Upper lobe of right lung (tissue), 1 donor: ENCODE data around the gene CACNG8. TPM values are rescaled to one million over a fixed set of nuclear protein-coding genes. Genes with fewer than 3 reads are reported as not detected.
A peak's percentile ranks its signal among the peaks of the same experiment; 100 is the strongest.

Experiments used
- ATAC-seq: fragments of 200-7000 bp; cut with Tn5 transposase; one replicate; pipeline ENCODE4 v1.9.1; 2020; ENCODE audit warnings: mild to moderate bottlenecking, moderate library complexity
- DNase-seq: peaks from one replicate; pipeline ENCODE4 v3.0.0-alpha.2; 2020
- H3K27ac ChIP-seq: fragments of 200-600 bp; one replicate; pipeline ENCODE4 v1.8.0; 2022
- H3K27me3 ChIP-seq: fragments of 200-600 bp; one replicate; pipeline ENCODE4 v1.8.0; 2022; ENCODE audit warnings: mild to moderate bottlenecking
- H3K36me3 ChIP-seq: fragments of 200-600 bp; one replicate; pipeline ENCODE4 v1.8.0; 2022
- H3K4me1 ChIP-seq: fragments of 200-600 bp; one replicate; pipeline ENCODE4 v1.8.0; 2022
- H3K4me3 ChIP-seq: fragments of 200-600 bp; one replicate; pipeline ENCODE4 v1.8.0; 2022; ENCODE audit warnings: mild to moderate bottlenecking
- H3K9me3 ChIP-seq: fragments of 200-600 bp; one replicate; pipeline ENCODE4 v1.8.0; 2022
- intact Hi-C: fragments of 100-400 bp; cut with DNase I; formaldehyde crosslinking; loops from one replicate; pipeline ENCODE4 v1.11.0; 2022
- total RNA-seq: library from RNA; stranded (reverse); fragmentation: NEBNext Ultra II Directional; extraction: Animal tissue kit (Norgen Biotek cat#: 25700); gene quantifications from one replicate; pipeline ENCODE4 v1.2.1, GENCODE V29; 2021
- TF ChIP-seq, protein P1 (sequence below): fragments of 200-600 bp; IDR thresholded peaks from one replicate; pipeline ENCODE4 v1.8.0; 2022; ENCODE audit warnings: antibody characterized with exemption
- donor health status: DM: no; HTN: yes; CAD: no; lungs with severe emphysema.

Gene CACNG8
- total RNA-seq, 1 donor from 2014 or later, result 0.12 TPM

DNA sequence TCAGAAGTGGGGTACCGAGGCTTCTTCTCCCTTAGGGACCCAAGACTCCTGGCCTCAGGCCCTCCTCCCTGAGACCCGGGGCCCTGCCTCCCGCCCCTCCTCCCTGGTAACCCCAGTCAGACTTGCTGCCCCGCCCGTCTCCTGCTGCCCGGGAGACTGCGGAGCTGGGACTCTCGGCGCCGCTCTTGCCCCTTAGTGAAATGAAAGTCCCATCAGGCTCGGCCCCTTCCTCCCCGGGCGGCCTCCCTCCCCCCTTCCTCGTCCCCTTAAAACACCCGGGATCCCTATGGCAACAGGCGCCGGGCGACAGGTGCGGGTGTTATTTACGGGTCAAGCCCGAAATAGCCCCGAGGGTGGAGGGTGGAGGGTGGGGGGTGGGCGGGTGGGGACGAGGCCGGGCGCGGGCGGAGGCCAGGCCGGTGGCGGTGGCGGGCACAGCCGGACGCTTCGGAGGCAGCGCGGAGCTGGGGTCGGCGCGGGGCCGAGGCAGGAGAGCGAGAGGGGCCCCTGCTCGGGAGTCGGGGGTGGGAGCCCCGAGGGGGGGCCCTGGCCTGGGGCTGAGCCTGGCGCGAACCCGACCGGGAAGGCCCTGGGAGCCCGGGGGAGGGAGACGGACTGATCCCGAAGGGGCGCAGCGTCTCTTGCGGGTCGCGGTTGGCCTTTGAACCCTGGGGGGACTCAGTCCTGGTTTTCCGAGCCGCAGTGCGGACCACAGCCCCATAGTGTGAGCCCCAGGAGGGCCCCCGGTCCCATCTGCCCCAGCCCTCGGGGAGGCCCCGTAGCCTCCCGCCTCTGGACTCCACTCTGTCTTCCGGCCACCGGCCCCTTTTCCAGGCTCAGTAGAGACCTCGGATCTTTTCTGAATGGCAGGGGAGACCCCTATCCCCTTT is 28.7 kb downstream of the CACNG8 start, which contains the start of gene CACNG6:
CACNG6 (plus strand) TSS at position 414 of the 890 bp plus-strand sequence. CDS start 1,241 bp downstream, outside the sequence.
- ATAC-seq (peak; percentile 20), DNase-seq (no peak)
- Histone ChIP-seq H3K36me3 (no peaks in the 10 kb centered on the region), H3K4me1 (peaks cover 4% of the 10 kb centered on the region), H3K27ac (no peak within 1 kb of the TSS), H3K4me3 (peak within 1 kb of the TSS; percentile 23), H3K27me3 (peaks cover 24% of the 10 kb centered on the region), H3K9me3 (no peaks in the 10 kb centered on the region)
- intact Hi-C loops, result no loop called here
- TF ChIP-seq, protein P1, sequence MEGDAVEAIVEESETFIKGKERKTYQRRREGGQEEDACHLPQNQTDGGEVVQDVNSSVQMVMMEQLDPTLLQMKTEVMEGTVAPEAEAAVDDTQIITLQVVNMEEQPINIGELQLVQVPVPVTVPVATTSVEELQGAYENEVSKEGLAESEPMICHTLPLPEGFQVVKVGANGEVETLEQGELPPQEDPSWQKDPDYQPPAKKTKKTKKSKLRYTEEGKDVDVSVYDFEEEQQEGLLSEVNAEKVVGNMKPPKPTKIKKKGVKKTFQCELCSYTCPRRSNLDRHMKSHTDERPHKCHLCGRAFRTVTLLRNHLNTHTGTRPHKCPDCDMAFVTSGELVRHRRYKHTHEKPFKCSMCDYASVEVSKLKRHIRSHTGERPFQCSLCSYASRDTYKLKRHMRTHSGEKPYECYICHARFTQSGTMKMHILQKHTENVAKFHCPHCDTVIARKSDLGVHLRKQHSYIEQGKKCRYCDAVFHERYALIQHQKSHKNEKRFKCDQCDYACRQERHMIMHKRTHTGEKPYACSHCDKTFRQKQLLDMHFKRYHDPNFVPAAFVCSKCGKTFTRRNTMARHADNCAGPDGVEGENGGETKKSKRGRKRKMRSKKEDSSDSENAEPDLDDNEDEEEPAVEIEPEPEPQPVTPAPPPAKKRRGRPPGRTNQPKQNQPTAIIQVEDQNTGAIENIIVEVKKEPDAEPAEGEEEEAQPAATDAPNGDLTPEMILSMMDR, result no peak

DNA sequence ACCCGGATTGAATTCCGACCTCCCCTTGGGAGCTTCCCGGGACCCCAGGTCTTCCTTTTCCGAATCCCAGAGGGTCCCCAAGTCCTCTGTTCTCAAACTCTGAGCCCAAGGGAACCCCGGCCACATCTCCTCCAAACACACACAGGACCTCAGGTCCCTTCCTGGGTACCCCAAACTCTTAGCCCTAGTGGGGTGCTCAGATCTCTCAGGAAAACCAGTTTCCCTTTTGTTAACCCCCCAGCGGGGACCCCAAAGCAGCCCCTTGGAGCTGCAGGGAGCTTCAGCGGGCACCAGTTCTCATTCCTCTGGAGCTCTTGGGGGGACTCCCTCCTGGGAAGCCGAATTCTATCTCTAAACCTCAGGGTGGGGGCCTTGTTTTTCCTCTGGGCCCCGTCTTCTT is 29.5 kb downstream of the CACNG8 start:
- no peaks in the 10 kb centered on the region for H3K36me3 ChIP-seq
- TF ChIP-seq, protein P1, result no peak
- no peak overlapping the region for H3K27ac ChIP-seq
- ATAC-seq (no peak), DNase-seq (no peak)
- H3K4me3 ChIP-seq, result no peak overlapping the region
- no peaks in the 10 kb centered on the region for H3K9me3 ChIP-seq
- H3K4me1 ChIP-seq, result peaks cover 4% of the 10 kb centered on the region
- H3K27me3 ChIP-seq, result peaks cover 24% of the 10 kb centered on the region
- intact Hi-C loops, result no loop called here

DNA sequence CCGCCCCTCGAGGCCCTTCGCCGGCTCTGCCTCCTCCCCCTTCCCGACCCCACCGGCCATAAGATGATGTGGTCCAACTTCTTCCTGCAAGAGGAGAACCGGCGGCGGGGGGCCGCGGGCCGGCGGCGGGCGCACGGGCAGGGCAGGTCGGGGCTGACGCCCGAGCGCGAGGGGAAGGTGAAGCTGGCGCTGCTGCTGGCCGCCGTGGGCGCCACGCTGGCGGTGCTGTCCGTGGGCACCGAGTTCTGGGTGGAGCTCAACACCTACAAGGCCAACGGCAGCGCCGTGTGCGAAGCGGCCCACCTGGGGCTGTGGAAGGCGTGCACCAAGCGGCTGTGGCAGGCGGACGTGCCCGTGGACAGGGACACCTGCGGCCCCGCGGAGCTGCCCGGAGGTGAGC is 30.1 kb downstream of the CACNG8 start:
- H3K4me1 ChIP-seq, result peaks cover 4% of the 10 kb centered on the region
- H3K27me3 ChIP-seq, result peaks cover 24% of the 10 kb centered on the region
- intact Hi-C loops, result no loop called here
- H3K36me3 ChIP-seq, result no peaks in the 10 kb centered on the region
- ATAC-seq (no peak), DNase-seq (no peak)
- TF ChIP-seq, protein P1, result no peak
- no peak overlapping the region for H3K27ac ChIP-seq
- no peaks in the 10 kb centered on the region for H3K9me3 ChIP-seq
- H3K4me3 ChIP-seq, result no peak overlapping the region

DNA sequence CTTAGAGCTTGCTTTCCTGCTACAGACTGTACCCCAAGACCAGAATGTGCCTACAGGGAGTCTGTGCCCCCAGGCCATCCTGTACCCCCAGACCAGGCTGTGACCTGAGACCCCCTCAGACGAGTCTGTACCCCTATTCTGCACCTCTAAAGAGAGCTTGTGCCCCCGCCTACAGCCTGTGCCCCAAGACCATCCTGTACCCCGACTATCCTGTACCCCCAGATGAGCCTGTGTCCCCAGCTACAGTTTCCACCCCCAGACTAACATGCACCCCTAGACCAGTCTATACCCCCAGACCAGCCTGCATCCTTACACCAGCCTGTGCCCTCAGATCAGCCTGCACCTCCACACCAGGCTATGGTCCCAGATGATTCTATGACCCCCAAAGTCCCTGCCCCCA is 30.7 kb downstream of the CACNG8 start:
- Histone ChIP-seq H3K9me3 (no peaks in the 10 kb centered on the region), H3K36me3 (no peaks in the 10 kb centered on the region), H3K4me1 (peaks cover 4% of the 10 kb centered on the region), H3K4me3 (no peak overlapping the region), H3K27ac (no peak overlapping the region), H3K27me3 (peaks cover 27% of the 10 kb centered on the region)
- DNase-seq (no peak), ATAC-seq (no peak)
- intact Hi-C loops, result no loop called here
- TF ChIP-seq, protein P1, result no peak

DNA sequence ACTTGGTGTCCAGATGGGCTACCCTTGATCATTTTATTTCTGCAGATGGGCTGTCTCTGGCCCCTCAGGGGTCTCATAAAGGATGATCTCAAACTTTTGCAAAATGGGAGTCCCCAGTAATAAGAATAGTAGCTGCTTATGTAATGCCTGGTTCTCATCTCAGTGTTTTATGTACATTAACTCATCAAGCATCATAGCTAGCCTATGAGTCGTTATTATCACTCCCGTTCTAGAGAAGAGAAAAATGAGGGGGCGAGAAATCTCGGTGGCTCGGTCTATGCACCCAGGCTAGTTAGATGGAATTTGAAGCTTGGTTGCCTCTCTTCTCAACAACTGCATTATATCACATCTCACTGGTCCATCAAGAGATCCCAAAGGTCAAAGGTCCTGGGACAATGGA is 32.1 kb downstream of the CACNG8 start:
- ATAC-seq (no peak), DNase-seq (no peak)
- intact Hi-C loops, result no loop called here
- no peaks in the 10 kb centered on the region for H3K36me3 ChIP-seq
- H3K27me3 ChIP-seq, result peaks cover 35% of the 10 kb centered on the region
- H3K4me3 ChIP-seq, result no peak overlapping the region
- no peak overlapping the region for H3K27ac ChIP-seq
- H3K4me1 ChIP-seq, result peaks cover 4% of the 10 kb centered on the region
- TF ChIP-seq, protein P1, result no peak
- H3K9me3 ChIP-seq, result no peaks in the 10 kb centered on the region
